ENCODE results near the gene TEKTIP1.
A peak's percentile ranks its signal among the peaks of the same experiment; 100 is the strongest.

GRCh38 chr19:3575949-3576673 is 37.1 kb downstream of the TEKTIP1 start:
- no peak for TF ChIP-seq GATA2 (CRISPR knock-in tag; IDR thresholded peaks at IDR 0.05)
- no peak for TF ChIP-seq CTCF (IDR thresholded peaks at IDR 0.05 in 2 of 3, conservative IDR thresholded peaks at IDR 0.05 in 1 of 3; ENCODE audit: insufficient read depth in 2 of 3, low read depth in 1 of 3, low read length in 3 of 3)
- TF ChIP-seq ZBTB1 (CRISPR knock-in tag; IDR thresholded peaks at IDR 0.05; ENCODE audit: borderline replicate concordance, low read depth) = no peak
- no peak for TF ChIP-seq ZNF707 (CRISPR knock-in tag; conservative IDR thresholded peaks at IDR 0.05)
- no peak for TF ChIP-seq PML (IDR thresholded peaks at IDR 0.05; ENCODE audit: low read length)
- TF ChIP-seq KDM4B (IDR thresholded peaks at IDR 0.05; ENCODE audit: borderline replicate concordance in 2 of 2, low read depth in 1 of 2) = no peak
- no peak for TF ChIP-seq E2F1 (CRISPR knock-in tag; IDR thresholded peaks at IDR 0.05)
- peak; percentile 40 for TF ChIP-seq POLR2A (conservative IDR thresholded peaks at IDR 0.05)
- TF ChIP-seq, protein P1, sequence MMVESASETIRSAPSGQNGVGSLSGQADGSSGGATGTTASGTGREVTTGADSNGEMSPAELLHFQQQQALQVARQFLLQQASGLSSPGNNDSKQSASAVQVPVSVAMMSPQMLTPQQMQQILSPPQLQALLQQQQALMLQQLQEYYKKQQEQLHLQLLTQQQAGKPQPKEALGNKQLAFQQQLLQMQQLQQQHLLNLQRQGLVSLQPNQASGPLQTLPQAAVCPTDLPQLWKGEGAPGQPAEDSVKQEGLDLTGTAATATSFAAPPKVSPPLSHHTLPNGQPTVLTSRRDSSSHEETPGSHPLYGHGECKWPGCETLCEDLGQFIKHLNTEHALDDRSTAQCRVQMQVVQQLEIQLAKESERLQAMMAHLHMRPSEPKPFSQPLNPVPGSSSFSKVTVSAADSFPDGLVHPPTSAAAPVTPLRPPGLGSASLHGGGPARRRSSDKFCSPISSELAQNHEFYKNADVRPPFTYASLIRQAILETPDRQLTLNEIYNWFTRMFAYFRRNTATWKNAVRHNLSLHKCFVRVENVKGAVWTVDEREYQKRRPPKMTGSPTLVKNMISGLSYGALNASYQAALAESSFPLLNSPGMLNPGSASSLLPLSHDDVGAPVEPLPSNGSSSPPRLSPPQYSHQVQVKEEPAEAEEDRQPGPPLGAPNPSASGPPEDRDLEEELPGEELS (CRISPR knock-in tag; IDR thresholded peaks at IDR 0.05; ENCODE audit: borderline replicate concordance) = no peak
- TF ChIP-seq HNRNPUL1 (IDR thresholded peaks at IDR 0.05; ENCODE audit: low read length) = no peak
- no peak for TF ChIP-seq NCOR1 (IDR thresholded peaks at IDR 0.05)
- TF ChIP-seq ZBTB7A (IDR thresholded peaks at IDR 0.05; ENCODE audit: borderline replicate concordance, control insufficient read depth, low read depth, low read length) = no peak
- TF ChIP-seq, protein P2, sequence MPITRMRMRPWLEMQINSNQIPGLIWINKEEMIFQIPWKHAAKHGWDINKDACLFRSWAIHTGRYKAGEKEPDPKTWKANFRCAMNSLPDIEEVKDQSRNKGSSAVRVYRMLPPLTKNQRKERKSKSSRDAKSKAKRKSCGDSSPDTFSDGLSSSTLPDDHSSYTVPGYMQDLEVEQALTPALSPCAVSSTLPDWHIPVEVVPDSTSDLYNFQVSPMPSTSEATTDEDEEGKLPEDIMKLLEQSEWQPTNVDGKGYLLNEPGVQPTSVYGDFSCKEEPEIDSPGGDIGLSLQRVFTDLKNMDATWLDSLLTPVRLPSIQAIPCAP (CRISPR knock-in tag; IDR thresholded peaks at IDR 0.05; ENCODE audit: borderline replicate concordance) = no peak
- TF ChIP-seq EZH2 (IDR thresholded peaks at IDR 0.05; ENCODE audit: borderline replicate concordance, low read depth, low read length) = no peak

Measured in K562 (cell line).